ENCODE results near the gene GRB7. TPM values are rescaled to one million over a fixed set of nuclear protein-coding genes. Genes with fewer than 3 reads are reported as not detected.

GRB7 gene
- total RNA-seq, 1 donor from 2014 or later, result 1.6 TPM

- no peaks in the 10 kb centered on the region for H3K36me3 ChIP-seq
- no peaks in the 10 kb centered on the region for H3K9me3 ChIP-seq
- no peaks in the 10 kb centered on the region for H3K4me1 ChIP-seq
- TF ChIP-seq CTCF (IDR thresholded peaks at IDR 0.05), result no peak
- H3K4me3 ChIP-seq, result no peak overlapping the region
- no peak for DNase-seq (ENCODE audit: low spot score in 2 of 2)
- intact Hi-C loops (cut with DNase I), result no loop called here
- H3K27me3 ChIP-seq, result no peaks in the 10 kb centered on the region
- H3K27ac ChIP-seq, result no peak overlapping the region
These were observed 45.2 kb downstream of the GRB7 start for GRCh38 chr17:39782980-39783379.

GRCh38 chr17:39787041-39787440, 49.3 kb downstream of the GRB7 start:
- Histone ChIP-seq H3K9me3 (no peaks in the 10 kb centered on the region), H3K36me3 (no peaks in the 10 kb centered on the region), H3K4me1 (no peaks in the 10 kb centered on the region), H3K27me3 (no peaks in the 10 kb centered on the region), H3K27ac (no peak overlapping the region), H3K4me3 (no peak overlapping the region)
- no peak for TF ChIP-seq CTCF (IDR thresholded peaks at IDR 0.05)
- intact Hi-C loops (cut with DNase I), result no loop called here
- no peak for DNase-seq (ENCODE audit: low spot score in 2 of 2)

- Histone ChIP-seq H3K4me1 (no peaks in the 10 kb centered on the region), H3K27ac (no peak overlapping the region), H3K9me3 (no peaks in the 10 kb centered on the region), H3K36me3 (no peaks in the 10 kb centered on the region), H3K4me3 (no peak overlapping the region), H3K27me3 (no peaks in the 10 kb centered on the region)
- DNase-seq (ENCODE audit: low spot score in 2 of 2), result no peak
- TF ChIP-seq CTCF (IDR thresholded peaks at IDR 0.05), result no peak
- intact Hi-C loops (cut with DNase I), result no loop called here
These were observed 50.2 kb downstream of the GRB7 start for GRCh38 chr17:39787743-39788484.

GRCh38 chr17:39791111-39791992, 53.6 kb downstream of the GRB7 start:
- Histone ChIP-seq H3K4me1 (no peaks in the 10 kb centered on the region), H3K36me3 (no peaks in the 10 kb centered on the region), H3K9me3 (no peaks in the 10 kb centered on the region), H3K27me3 (no peaks in the 10 kb centered on the region), H3K27ac (no peak overlapping the region), H3K4me3 (no peak overlapping the region)
- intact Hi-C loops (cut with DNase I), result no loop called here
- no peak for TF ChIP-seq CTCF (IDR thresholded peaks at IDR 0.05)
- no peak for DNase-seq (ENCODE audit: low spot score in 2 of 2)

- Histone ChIP-seq H3K27ac (no peak overlapping the region), H3K4me3 (no peak overlapping the region), H3K36me3 (no peaks in the 10 kb centered on the region), H3K27me3 (no peaks in the 10 kb centered on the region), H3K4me1 (no peaks in the 10 kb centered on the region), H3K9me3 (no peaks in the 10 kb centered on the region)
- no peak for DNase-seq (ENCODE audit: low spot score in 2 of 2)
- intact Hi-C loops (cut with DNase I), result no loop called here
- no peak for TF ChIP-seq CTCF (IDR thresholded peaks at IDR 0.05)
These were observed 54.9 kb downstream of the GRB7 start for GRCh38 chr17:39792526-39793221.

All from ascending aorta (tissue), 2 donors.